Measurements from ENCODE around the gene HSD17B4.
"Not testable (repeated sequence)": the region's sequence is repeated elsewhere in the genome, so short reads cannot be mapped to it uniquely, and the experiment has no call there.

Gene HSD17B4

DNA sequence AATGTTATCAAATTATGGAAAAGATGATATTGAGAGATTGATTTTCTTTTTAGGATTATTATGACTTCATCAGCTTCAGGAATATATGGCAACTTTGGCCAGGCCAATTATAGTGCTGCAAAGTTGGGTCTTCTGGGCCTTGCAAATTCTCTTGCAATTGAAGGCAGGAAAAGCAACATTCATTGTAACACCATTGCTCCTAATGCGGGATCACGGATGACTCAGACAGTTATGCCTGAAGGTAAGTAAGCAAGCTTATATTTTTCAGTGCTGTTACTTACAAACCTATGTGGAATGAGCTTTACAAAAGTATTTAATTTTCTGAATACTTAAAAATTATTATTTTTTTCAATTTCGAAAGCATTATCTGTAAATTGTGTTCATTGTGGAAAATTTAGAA is 26.5 kb downstream of the HSD17B4 start:
- DNase-seq (ENCODE audit: low read depth in 2 of 2), result no peak

GRCh38 chr5:119480629-119481028 is 28.3 kb downstream of the HSD17B4 start:
- not testable (repeated sequence) for DNase-seq (ENCODE audit: low read depth in 2 of 2)

DNA sequence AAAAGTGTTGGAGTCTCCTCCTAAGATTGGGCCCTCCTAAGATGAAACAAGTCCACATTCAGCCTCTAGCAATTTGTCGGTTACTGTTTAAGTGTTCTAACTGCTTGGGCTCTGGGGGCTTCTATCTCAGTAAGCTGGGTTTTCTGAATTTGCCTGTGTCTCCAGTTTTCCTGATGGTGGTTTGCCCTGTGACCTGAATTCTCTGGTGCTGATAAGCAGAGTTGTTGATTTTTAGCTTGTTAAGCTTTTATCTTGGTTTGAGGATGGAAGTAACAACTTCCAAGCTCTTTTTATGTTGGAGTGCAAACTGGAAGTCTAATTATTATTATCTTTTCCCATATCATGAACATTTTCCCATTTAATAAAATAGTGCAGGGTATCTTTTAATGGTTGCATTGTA is 30.9 kb downstream of the HSD17B4 start:
- DNase-seq (ENCODE audit: low read depth in 2 of 2), result no peak

GRCh38 chr5:119484884-119485283 is 32.6 kb downstream of the HSD17B4 start:
- DNase-seq (ENCODE audit: low read depth in 2 of 2), result no peak

DNA sequence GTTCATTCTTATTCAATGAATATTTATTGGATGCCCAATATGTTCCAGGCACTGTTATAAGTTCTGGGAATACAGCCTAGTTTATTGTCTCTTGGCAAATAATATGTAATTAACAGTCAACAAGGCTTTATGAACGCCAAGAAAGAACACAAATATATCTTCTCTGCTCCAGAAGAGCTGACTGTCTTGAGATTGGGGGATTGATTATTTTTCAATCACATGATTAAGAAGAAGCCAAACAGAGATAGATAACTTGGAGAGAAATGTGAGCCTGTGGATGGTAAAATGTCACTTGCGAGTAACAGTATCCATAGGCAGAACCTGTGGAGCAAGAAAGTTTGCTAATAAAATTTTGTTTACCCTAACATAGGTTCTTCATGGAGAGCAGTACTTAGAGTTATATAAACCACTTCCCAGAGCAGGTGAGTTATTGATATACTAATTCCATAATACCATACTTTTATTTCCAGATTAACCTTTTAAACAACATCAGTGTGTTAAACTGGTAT is 49.4 kb downstream of the HSD17B4 start:
- no peak for DNase-seq (ENCODE audit: low read depth in 2 of 2)

GRCh38 chr5:119503939-119504338 is 51.6 kb downstream of the HSD17B4 start:
- DNase-seq (ENCODE audit: low read depth in 2 of 2), result not testable (repeated sequence)

DNA sequence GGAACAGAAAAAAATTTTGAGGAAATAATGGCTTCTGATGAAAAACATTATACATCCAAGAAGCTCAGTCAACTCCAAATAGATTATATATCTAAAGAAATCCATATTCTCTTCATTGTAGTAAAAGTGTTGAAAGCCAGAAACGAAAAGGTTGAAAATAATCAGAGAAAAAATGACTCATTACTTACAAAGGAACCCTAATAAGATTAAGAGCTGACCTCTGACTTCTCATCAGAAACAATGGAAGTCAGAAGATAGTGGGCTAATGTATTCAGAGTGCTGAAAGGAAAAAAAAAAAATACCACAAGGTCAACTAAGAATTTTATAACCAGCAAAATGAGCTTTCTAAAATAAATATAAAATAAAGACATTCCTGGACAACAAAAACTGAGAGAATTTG is 60.0 kb downstream of the HSD17B4 start:
- DNase-seq (ENCODE audit: low read depth in 2 of 2), result no peak

- no peak for DNase-seq (ENCODE audit: low read depth in 2 of 2)
These were observed 62.9 kb downstream of the HSD17B4 start for GRCh38 chr5:119515192-119515591.

- DNase-seq (ENCODE audit: low read depth in 2 of 2), result not testable (repeated sequence)
These were observed 64.8 kb downstream of the HSD17B4 start for GRCh38 chr5:119517115-119517514.

DNA sequence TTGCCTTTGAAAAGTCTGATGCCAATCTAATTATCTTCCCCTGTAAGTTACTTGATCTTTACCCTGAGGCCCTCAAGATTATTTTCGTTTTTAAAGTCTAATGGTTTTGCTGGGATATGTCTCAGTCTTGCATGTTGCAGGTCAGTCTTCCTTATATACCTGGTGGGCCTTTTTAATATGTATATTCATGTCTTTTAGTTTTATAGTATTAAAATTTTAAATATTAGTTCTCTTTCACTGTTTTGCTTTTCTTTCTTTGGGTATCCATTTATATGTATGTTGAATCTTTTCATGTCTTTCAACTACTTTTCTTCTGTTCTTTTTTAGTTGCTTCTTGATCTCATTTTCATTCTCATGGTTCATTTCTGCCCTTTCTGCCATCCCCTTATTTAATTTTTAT is 68.9 kb downstream of the HSD17B4 start:
- DNase-seq (ENCODE audit: low read depth in 2 of 2), result no peak

DNA sequence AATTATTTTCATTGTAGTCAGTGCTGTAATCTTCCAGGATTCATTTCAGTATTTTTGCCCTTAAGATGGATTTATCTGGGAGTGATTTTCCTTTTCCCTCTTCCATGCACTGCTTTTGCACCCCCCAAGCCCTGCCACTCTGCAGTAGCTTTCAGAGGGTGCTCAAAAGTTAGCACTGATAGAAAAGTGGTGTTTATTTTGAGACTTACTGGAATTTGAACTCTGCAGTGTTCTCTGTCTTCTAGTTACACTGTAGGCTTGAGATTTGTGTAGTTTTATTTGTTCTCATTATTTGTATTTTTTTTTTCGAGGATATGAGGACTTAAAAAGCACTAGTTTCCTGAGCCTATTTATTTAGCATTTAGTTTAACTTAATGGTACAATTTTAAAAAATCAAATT is 70.5 kb downstream of the HSD17B4 start:
- no peak for DNase-seq (ENCODE audit: low read depth in 2 of 2)

GRCh38 chr5:119524485-119524884 is 72.2 kb downstream of the HSD17B4 start:
- no peak for DNase-seq (ENCODE audit: low read depth in 2 of 2)

DNA sequence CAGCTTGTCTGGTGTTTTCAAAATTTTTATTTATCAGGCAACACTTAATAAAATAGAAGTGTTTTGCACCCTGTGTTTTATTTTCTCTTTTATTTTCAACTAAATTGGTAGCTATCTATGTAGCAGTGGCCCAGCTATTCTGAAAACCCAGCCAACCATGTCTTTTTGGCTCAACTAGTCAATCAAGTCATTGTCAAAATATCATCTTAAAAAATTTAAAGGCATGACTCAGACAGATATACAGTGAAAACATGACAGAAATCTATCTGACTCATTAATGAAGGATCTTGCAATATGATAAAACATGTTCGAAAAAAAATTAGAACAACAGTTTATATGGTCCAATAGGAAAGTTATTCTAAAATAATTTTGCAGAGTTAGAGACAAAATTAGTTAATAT is 75.1 kb downstream of the HSD17B4 start:
- DNase-seq (ENCODE audit: low read depth in 2 of 2), result no peak

GRCh38 chr5:119529811-119530210 is 77.5 kb downstream of the HSD17B4 start:
- no peak for DNase-seq (ENCODE audit: low read depth in 2 of 2)

DNA sequence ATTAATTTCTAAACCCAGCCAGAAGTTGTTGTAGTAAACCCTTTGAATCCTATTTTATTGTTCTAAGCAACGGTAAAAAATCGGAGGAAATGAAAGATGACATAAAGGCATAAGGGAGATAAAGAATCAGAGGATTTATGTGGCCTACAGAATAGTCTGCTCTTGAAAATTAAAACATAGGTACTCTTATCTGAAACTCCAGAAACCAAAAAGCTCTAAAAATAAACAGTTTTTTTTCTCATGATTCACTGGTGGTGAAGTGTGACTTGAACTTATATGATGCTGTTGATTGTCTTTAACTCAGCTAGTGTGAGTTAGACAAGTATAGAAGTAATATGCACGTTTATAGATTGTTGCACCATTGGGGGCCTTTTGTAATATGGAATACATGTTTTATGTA is 80.3 kb downstream of the HSD17B4 start:
- DNase-seq (ENCODE audit: low read depth in 2 of 2), result no peak

- DNase-seq (ENCODE audit: low read depth in 2 of 2), result no peak
These were observed 85.4 kb downstream of the HSD17B4 start for GRCh38 chr5:119537704-119538103.

GRCh38 chr5:119541716-119542115 is 89.4 kb downstream of the HSD17B4 start:
- DNase-seq (ENCODE audit: low read depth in 2 of 2), result no peak

- no peak for DNase-seq (ENCODE audit: low read depth in 2 of 2)
These were observed 99.5 kb downstream of the HSD17B4 start for GRCh38 chr5:119551819-119552218.

DNA sequence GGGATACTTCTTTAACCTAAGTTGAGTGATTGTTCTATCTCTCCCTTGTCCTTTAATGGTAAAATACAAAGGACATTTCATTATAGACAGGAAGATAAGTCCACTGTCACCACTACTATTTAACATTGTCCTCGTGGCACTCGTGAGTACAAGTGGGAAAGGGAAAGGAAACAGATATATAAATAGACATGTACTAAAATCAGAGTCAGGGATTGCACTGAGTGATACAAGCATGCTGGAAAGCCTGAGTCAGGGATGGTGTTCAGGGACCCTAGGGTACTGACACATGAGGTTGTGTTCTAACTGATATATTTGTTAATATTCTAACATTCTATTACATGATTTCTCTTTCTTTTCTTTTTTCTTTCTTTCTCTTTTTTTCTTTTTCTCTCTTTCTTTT is 102.3 kb downstream of the HSD17B4 start:
- no peak for DNase-seq (ENCODE audit: low read depth in 2 of 2)

- no peak for DNase-seq (ENCODE audit: low read depth in 2 of 2)
These were observed 118.6 kb downstream of the HSD17B4 start for GRCh38 chr5:119570910-119571309.

DNA sequence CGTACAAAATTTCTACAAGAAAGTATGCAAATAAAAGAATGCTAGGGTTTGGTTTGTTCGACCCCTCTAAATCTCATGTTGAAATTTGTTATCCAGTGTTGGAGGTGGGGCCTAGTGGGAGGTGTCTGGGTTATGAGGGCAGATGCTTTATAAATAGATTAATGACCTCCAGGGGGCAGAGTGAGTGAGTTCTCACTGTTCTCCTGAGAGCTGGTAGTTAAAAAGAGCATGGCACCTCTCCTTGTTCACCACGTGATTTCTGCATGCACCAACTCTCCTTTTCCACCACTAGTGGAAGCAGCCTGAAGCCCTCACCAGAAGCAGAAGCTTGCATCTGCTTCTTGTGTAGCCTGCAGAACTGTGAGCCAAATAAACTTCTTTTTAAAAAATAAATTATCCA is 126.6 kb downstream of the HSD17B4 start:
- no peak for DNase-seq (ENCODE audit: low read depth in 2 of 2)

GRCh38 chr5:119582987-119583386 is 130.7 kb downstream of the HSD17B4 start:
- DNase-seq (ENCODE audit: low read depth in 2 of 2), result no peak

DNA sequence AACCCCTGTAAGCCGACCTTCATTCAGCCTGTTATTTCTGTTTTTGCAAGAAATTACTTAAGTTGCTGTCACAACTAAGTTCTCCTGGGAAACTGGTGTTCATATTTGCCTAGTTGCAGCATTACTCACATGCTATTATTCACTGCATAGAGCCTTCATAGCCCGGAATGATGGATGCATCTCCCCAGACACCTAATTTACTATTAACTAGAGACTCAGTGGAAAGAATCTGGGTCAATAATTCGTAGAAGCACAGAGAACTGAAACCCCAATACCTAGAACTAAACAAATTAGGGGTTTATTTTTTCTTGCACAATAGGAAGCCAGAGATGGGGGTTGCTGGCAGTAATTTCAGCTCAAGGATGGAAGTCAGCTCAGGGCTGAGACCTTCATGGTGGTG is 131.4 kb downstream of the HSD17B4 start:
- DNase-seq (ENCODE audit: low read depth in 2 of 2), result no peak
